GM12878 (cell line): ENCODE results near the gene POU2F1. TPM values are rescaled to one million over a fixed set of nuclear protein-coding genes. Genes with fewer than 3 reads are reported as not detected.

Source experiments
- E2F4 ChIP-seq: IDR thresholded peaks from 2 replicates; pipeline ENCODE4 v1.6.1; 2012; ENCODE audit warnings: low read depth, low read length, improper control_type of control experiment
- E2F8 ChIP-seq: fragments of 450-650 bp; IDR thresholded peaks from 2 replicates; pipeline ENCODE4 v1.6.1; 2018; ENCODE audit warnings: mild to moderate bottlenecking, low read depth, moderate library complexity; ENCODE audit not compliant: partially characterized antibody
- E4F1 ChIP-seq: fragments of 450-650 bp; IDR thresholded peaks from 2 replicates; pipeline ENCODE4 v1.6.1; 2018; ENCODE audit warnings: borderline replicate concordance, mild to moderate bottlenecking; ENCODE audit not compliant: partially characterized antibody
- IKZF1 ChIP-seq: fragments of 450-650 bp; conservative IDR thresholded peaks from 2 replicates; pipeline ENCODE4 v1.6.1; 2017; ENCODE audit warnings: antibody characterized with exemption, mild to moderate bottlenecking
- IRF3 ChIP-seq: fragments of 450-650 bp; IDR thresholded peaks from 2 replicates; pipeline ENCODE4 v1.6.1; 2014; ENCODE audit warnings: mild to moderate bottlenecking
- IRF5 ChIP-seq: fragments of 450-650 bp; IDR thresholded peaks from 2 replicates; pipeline ENCODE4 v1.6.1; 2017; ENCODE audit warnings: borderline replicate concordance
- MYB ChIP-seq: fragments of 150-350 bp; IDR thresholded peaks from 2 replicates; pipeline ENCODE4 v1.6.1; 2014; ENCODE audit warnings: mild to moderate bottlenecking, low read depth, low read length, borderline replicate concordance
- MYC ChIP-seq: IDR thresholded peaks from 2 replicates; pipeline ENCODE4 v1.6.1; 2011; ENCODE audit warnings: mild to moderate bottlenecking, low read length, moderate library complexity, inconsistent platforms; ENCODE audit not compliant: insufficient read depth, insufficient replicate concordance, insufficient read length, severe bottlenecking
- NFIC ChIP-seq: IDR thresholded peaks from 2 replicates; pipeline ENCODE4 v1.6.1; 2012; ENCODE audit warnings: low read depth, mild to moderate bottlenecking, inconsistent platforms, low read length, moderate library complexity
- NKRF ChIP-seq: fragments of 450-650 bp; conservative IDR thresholded peaks from 2 replicates; pipeline ENCODE4 v1.6.1; 2017; ENCODE audit warnings: mild to moderate bottlenecking, moderate library complexity
- NRF1 ChIP-seq: conservative IDR thresholded peaks from 2 replicates; pipeline ENCODE4 v1.6.1; 2011; ENCODE audit warnings: mild to moderate bottlenecking, low read depth, low read length, improper control_type of control experiment
- SREBF1 ChIP-seq: IDR thresholded peaks from 2 replicates; pipeline ENCODE4 v1.6.1; 2012; ENCODE audit warnings: mild to moderate bottlenecking, low read length
- TBL1XR1 ChIP-seq: IDR thresholded peaks from 2 replicates; pipeline ENCODE4 v1.6.1; 2012; ENCODE audit warnings: low read depth, low read length, improper control_type of control experiment
- YBX1 ChIP-seq: fragments of 450-650 bp; IDR thresholded peaks from 2 replicates; pipeline ENCODE4 v1.6.1; 2016; ENCODE audit warnings: antibody characterized with exemption
- ZBTB33 ChIP-seq: fragments of 450-650 bp; IDR thresholded peaks from 2 replicates; pipeline ENCODE4 v1.6.1; 2017; ENCODE audit warnings: mild to moderate bottlenecking
- polyA plus RNA-seq, 11 experiments: library from polyadenylated mRNA; depleted of rRNA in 4 of 11; unstranded in 6 of 11; stranded (reverse) in 5 of 11; fragments of >200 nt; fragmentation: Nextera tagmentation in 4 of 11; fragmentation: Illumina TruSeq in 1 of 11; extraction: Ambion mirVana in 4 of 11; extraction: Trizol in 1 of 11; gene quantifications; 1 replicate in 1 of 11; 2 replicates in 10 of 11; pipeline versions ENCODE4 v1.2.1 to v1.2.3, GENCODE V29; 2011 to 2016; ENCODE audit warnings: inconsistent platforms in 2 of 11, missing spikeins in 2 of 11, low read depth in 1 of 11
- total RNA-seq, 4 experiments: library from RNA; depleted of rRNA in 3 of 4; stranded (reverse); fragments of >200 nt in 3 of 4; fragmentation: Illumina TruSeq in 1 of 4; extraction: Trizol in 1 of 4; gene quantifications; 2 replicates each; pipeline versions ENCODE4 v1.2.1 to v1.2.3, GENCODE V29; 2013 to 2021

POU2F1 gene
- total and polyA plus RNA-seq, 10 of the 15 experiments (the other 5 are each of a cell fraction or from before 2014, with no cell fraction given) = 2.5 to 21.7 (median 12.5) TPM

- no peak for TF ChIP-seq E2F8
- peak; percentile 51 for TF ChIP-seq MYC
- TF ChIP-seq SREBF1 = no peak
- TF ChIP-seq NKRF = peak; percentile 49; the same call in 1 of the 2 replicates
- TF ChIP-seq IRF3 = no peak
- no peak for TF ChIP-seq MYB
- TF ChIP-seq E2F4 = 0 out of 2 replicates have a peak, but pooled peaks have one; percentile 17
- TF ChIP-seq NRF1 = 0 out of 2 replicates have a peak, but pooled peaks have one; percentile 28
- 0 out of 2 replicates have a peak, but pooled peaks have one; percentile 13 for TF ChIP-seq IKZF1
- TF ChIP-seq E4F1 = no peak
- no peak for TF ChIP-seq IRF5
- no peak for TF ChIP-seq TBL1XR1
- TF ChIP-seq ZBTB33 = no peak
- no peak for TF ChIP-seq YBX1
- TF ChIP-seq NFIC = no peak
Measured at GRCh38 chr1:167439301-167439988, 218.8 kb downstream of the POU2F1 start (continued).
